Pancreas (tissue), 10 donors: ENCODE results near the gene DUX4. TPM values are rescaled to one million over a fixed set of nuclear protein-coding genes. Genes with fewer than 3 reads are reported as not detected.
"Not testable (repeated sequence)": the region's sequence is repeated elsewhere in the genome, so short reads cannot be mapped to it uniquely, and the experiment has no call there.

Experiments
- ATAC-seq, 4 donors: fragments of 200-7000 bp; cut with Tn5 transposase; one replicate each; pipeline versions ENCODE4 v1.8.0 to v1.9.1; 2020; ENCODE audit warnings: mild to moderate bottlenecking in 4 of 4, moderate library complexity in 4 of 4
- DNase-seq, 6 donors: peaks; one replicate each; pipeline ENCODE4 v3.0.0-alpha.2; 2020
- FAIRE-seq: peaks from 2 replicates; lab custom pipeline; 2012; peaks lifted over from hg19 to GRCh38; lab: Jason Lieb, UNC
- H3K27ac ChIP-seq, 4 donors: fragments of 200-600 bp; sonication (generic); 1 replicate in 3 of 4; 2 replicates in 1 of 4; pipeline versions ENCODE4 v1.5.0 to v1.8.0; 2020
- H3K27me3 ChIP-seq, 4 donors: fragments of 200-600 bp; one replicate each; pipeline ENCODE4 v1.8.0; 2021
- H3K36me3 ChIP-seq, 3 donors: fragments of 200-600 bp; sonication (generic) in 1 of 3; one replicate each; pipeline versions ENCODE4 v1.5.0 to v1.8.0; 2020 to 2021
- H3K4me1 ChIP-seq, 3 donors: fragments of 200-600 bp; one replicate each; pipeline ENCODE4 v1.8.0; 2021
- H3K4me3 ChIP-seq, 4 donors: fragments of 200-600 bp; sonication (generic) in 2 of 4; one replicate each; pipeline versions ENCODE4 v1.5.0 to v1.8.0; 2020 to 2021
- H3K9me3 ChIP-seq, 4 donors: fragments of 200-600 bp; one replicate each; pipeline ENCODE4 v1.8.0; 2021
- WGBS, 2 donors: extraction: QIAGEN DNeasy Blood & Tissue Kit; methylation state at CpG; one replicate each; pipeline ENCODE4 v1.1.7; 2013; 5-methylcytosine and 5-hydroxymethylcytosine counted together
- intact Hi-C, 3 donors: fragments of 100-400 bp; cut with DNase I; formaldehyde crosslinking; loops; one replicate each; pipeline versions ENCODE4 v1.11.1 to v1.14.2; 2022
- polyA plus RNA-seq, 2 donors: library from polyadenylated mRNA; stranded (reverse); fragments of 200-250 nt; gene quantifications; one replicate each; pipeline ENCODE4 v1.2.3, GENCODE V29; 2013
- total RNA-seq, 6 donors: library from RNA; stranded (reverse); fragmentation: NEBNext Ultra II Directional in 4 of 6; extraction: Animal tissue kit (Norgen Biotek cat#: 25700) in 4 of 6; gene quantifications; one replicate each; pipeline versions ENCODE4 v1.2.1 to v1.2.4, GENCODE V29; 2021 to 2023
- donor health status: healthy with polysubstance abuse.
- donor health status: DM: no; HTN: no; CAD: no; lungs with moderate emphysema.
- donor health status: DM: no; HTN: no; CAD: no.
- donor health status: control.
- donor health status: control.
- donor health status: Bipolar disorder and iron deficiency.
- donor health status: DM: yes; HTN: yes; CAD: no.
- donor health status: DM: no; HTN: no; CAD: no.
- donor health status: DM: no; HTN: no; CAD: no.
- donor health status: DM: yes; HTN: yes; CAD: no.

Gene DUX4
- total RNA-seq (under 1 TPM in 1 of 6 donors, not detected in 5; 0.47 TPM), polyA plus RNA-seq (not detected)

GRCh38 chr4:190173428-190173827 is at the start of gene DUX4:
Gene DUX4 (plus strand): TSS chr4:190173774. CDS start chr4:190173774, 0 bp downstream.
- H3K9me3 ChIP-seq, H3K36me3 ChIP-seq, H3K27ac ChIP-seq, ATAC-seq, H3K4me1 ChIP-seq, FAIRE-seq, intact Hi-C loops, H3K27me3 ChIP-seq, H3K4me3 ChIP-seq: not testable (repeated sequence)
- 82% methylated on average over 4 of the region's 32 CpGs; no CpG with 5 or more reads in 1 of the 2 donors for WGBS, 2 donors
- peak in 1 of 6 donors; percentile 91 for DNase-seq

- 44 to 46% methylated on average over 15 to 24 of the region's 33 CpGs for WGBS, 2 donors
- intact Hi-C loops, FAIRE-seq, H3K27ac ChIP-seq, H3K4me1 ChIP-seq, H3K36me3 ChIP-seq, ATAC-seq, H3K27me3 ChIP-seq, H3K4me3 ChIP-seq, H3K9me3 ChIP-seq: not testable (repeated sequence)
- DNase-seq, result peak in 1 of 6 donors; percentile 6
Measured at GRCh38 chr4:190175436-190175835, 1.9 kb downstream of the DUX4 start.

- FAIRE-seq, H3K4me1 ChIP-seq: not testable (repeated sequence)
- WGBS, 2 donors, result 39 to 46% methylated on average over 4 to 5 of the region's 6 CpGs
Measured at GRCh38 chr4:190177727-190178605, 4.4 kb downstream of the DUX4 start.

DNA sequence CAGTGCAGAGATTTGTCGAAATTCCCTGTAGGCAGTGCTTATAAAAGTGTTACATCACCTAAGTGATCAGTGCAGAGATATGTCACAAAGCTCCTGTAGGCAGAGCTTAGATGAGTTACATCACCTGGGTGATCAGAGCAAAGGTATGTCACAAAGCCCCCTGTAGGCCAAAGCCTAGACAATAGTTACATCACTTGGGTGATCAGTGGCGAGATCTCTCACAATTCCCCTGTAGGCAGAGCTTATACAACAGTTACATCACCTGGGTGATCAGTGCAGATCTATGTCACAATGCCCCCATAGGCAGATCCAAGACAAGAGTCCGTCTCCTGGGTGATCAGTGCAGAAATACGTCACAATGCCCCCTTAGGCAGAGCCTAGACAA is 5.0 kb downstream of the DUX4 start:
- H3K36me3 ChIP-seq, H3K4me3 ChIP-seq, H3K4me1 ChIP-seq, DNase-seq, intact Hi-C loops, FAIRE-seq, H3K9me3 ChIP-seq, H3K27ac ChIP-seq, H3K27me3 ChIP-seq: not testable (repeated sequence)
- ATAC-seq, result peak in 1 of 4 donors; percentile 21
- 7 to 16% methylated on average over 4 of the region's 4 CpGs for WGBS, 2 donors

More at GRCh38 chr4:190177727-190178605, 4.4 kb downstream of the DUX4 start:
- intact Hi-C loops, H3K9me3 ChIP-seq, H3K4me3 ChIP-seq, H3K36me3 ChIP-seq, H3K27me3 ChIP-seq, H3K27ac ChIP-seq: not testable (repeated sequence)
- ATAC-seq (peak; percentile 31 to 67 (median 46)), DNase-seq (peak in 3 of 6 donors; percentile 1 to 24 (median 15))

DNA sequence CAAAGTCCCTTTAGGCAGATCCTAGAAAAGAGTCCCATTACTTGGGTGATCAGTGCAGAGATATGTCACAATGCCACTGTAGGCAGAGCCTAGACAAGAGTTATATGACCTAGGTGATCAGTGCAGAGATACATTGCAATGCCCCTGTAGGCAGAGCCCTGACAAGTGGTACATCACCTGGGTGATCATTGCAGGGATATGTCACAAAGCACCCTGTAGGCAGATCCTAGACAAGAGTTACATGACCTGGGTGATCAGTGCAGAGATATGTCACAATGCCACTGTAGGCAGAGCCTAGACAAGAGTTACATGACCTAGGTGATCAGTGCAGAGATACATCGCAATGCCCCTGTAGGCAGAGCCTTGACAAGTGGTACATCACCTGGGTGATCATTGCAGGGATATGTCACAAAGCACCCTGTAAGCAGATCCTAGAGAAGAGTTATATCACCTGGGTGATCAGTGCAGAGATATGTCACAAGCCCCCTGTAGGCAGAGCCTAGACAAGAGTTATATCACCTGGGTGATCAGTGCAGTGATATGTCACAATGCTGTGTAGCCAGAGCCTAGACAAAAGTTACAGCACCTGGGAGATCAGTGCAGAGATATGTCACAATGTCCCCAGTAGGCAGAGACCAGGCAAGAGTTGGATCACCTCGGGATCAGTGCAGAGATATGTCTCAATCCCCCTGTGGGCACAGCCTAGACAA is 5.6 kb downstream of the DUX4 start:
- peak in 2 of 6 donors; percentile 4 to 10 for DNase-seq
- H3K4me1 ChIP-seq, H3K4me3 ChIP-seq, intact Hi-C loops, FAIRE-seq, H3K36me3 ChIP-seq, H3K27ac ChIP-seq, H3K9me3 ChIP-seq, H3K27me3 ChIP-seq: not testable (repeated sequence)
- peak; percentile 61 to 79 (median 70) for ATAC-seq
- no CpG with 5 or more reads among the region's 2 CpGs for WGBS, 2 donors

DNA sequence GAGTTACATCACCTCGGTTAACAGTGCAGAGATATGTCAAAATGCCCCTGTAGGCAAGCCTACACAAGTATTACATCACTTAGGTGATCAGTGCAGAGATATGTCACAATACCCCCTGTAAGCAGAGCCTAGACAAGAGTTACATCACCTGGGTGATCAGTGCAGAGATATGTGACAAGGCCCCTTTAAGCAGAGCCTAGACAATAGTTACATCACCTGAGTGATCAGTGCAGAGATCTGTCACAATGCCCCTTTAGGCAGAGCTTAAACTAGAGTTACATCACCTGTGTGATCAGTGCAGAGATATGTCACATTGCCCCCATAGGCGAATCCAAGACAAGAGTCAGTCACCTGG is 6.1 kb downstream of the DUX4 start:
- H3K27me3 ChIP-seq, DNase-seq, FAIRE-seq, H3K9me3 ChIP-seq, H3K4me3 ChIP-seq, H3K4me1 ChIP-seq, intact Hi-C loops, H3K27ac ChIP-seq, H3K36me3 ChIP-seq: not testable (repeated sequence)
- peak; percentile 39 to 61 (median 50) for ATAC-seq
- WGBS, 2 donors, result 0% methylated on average over 1 of the region's 2 CpGs

GRCh38 chr4:190180947-190181346 is 7.4 kb downstream of the DUX4 start:
- H3K27me3 ChIP-seq, H3K27ac ChIP-seq, intact Hi-C loops, FAIRE-seq, H3K4me1 ChIP-seq, H3K9me3 ChIP-seq, H3K4me3 ChIP-seq, DNase-seq, ATAC-seq, H3K36me3 ChIP-seq: not testable (repeated sequence)
- 11 to 29% methylated on average over 1 of the region's 1 CpG for WGBS, 2 donors

DNA sequence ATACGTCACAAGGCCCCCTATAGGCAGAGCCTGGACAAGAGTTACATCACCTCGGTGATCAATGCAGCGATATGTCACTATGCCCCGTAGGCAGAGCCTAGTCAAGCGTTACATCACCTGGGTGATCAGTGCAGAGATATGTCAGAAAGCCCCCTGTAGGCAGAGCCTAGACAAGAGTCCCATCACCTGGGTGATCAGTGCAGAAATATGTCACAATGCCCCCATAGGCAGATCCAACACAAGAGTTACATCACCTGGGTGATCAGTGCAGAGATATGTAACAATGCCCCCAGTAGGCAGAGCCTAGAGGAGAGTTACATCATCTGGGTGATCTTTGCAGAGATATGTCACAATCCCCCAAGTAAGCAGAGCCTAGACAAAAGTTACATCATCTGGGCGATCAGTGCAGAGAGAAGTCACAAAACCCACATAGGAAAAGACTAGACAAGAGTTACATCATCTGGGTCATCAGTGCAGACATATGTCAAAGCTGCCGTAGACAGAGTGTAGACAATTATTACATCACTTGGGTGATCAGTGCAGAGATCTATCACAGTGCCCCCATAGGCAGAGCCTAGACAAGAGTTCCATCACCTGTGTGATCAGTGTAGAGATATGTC is 8.0 kb downstream of the DUX4 start:
- H3K27ac ChIP-seq, FAIRE-seq, intact Hi-C loops, ATAC-seq, H3K4me3 ChIP-seq, H3K9me3 ChIP-seq, H3K4me1 ChIP-seq, H3K27me3 ChIP-seq, H3K36me3 ChIP-seq: not testable (repeated sequence)
- 57% methylated on average over 3 of the region's 7 CpGs; no CpG with 5 or more reads in 1 of the 2 donors for WGBS, 2 donors
- DNase-seq, result peak in 5 of 6 donors; percentile 2 to 23 (median 7)

DNA sequence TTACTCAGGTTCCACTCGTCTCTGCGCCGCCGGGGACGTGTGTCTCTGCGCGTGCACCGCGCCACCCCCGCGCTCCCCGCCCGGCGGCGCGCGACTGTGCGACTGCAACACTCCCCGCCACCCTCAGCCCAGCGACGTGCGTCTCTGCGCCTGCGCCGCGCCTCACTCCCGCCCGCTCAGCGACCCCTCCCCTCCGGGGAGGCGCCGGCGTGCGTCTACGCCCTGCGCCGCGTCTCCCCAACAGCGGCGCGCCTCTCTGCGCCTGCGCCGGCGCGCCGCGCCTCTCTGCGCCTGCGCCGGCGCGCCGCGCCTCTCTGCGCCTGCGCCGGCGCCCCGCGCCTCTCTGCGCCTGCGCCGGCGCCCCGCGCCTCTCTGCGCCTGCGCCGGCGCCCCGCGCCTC is 29.9 kb downstream of the DUX4 start:
- H3K4me1 ChIP-seq, intact Hi-C loops, FAIRE-seq, H3K27ac ChIP-seq, H3K27me3 ChIP-seq, H3K36me3 ChIP-seq, H3K4me3 ChIP-seq, H3K9me3 ChIP-seq, ATAC-seq: not testable (repeated sequence)
- DNase-seq, result peak; percentile 20 to 80 (median 30)
- 70 to 77% methylated on average over 43 to 44 of the region's 73 CpGs for WGBS, 2 donors
